K562 (cell line): ENCODE results near the gene ABCB6. TPM values are rescaled to one million over a fixed set of nuclear protein-coding genes. Genes with fewer than 3 reads are reported as not detected.

Experiments
- ATF2 ChIP-seq: sonication (generic); formaldehyde crosslinking; IDR thresholded peaks from 2 replicates; pipeline ENCODE4 v1.8.1; 2022; ENCODE audit warnings: missing genetic modification reagents
- DPF2 ChIP-seq: fragments of 450-650 bp; IDR thresholded peaks from 2 replicates; pipeline ENCODE4 v1.6.1; 2016
- E2F3 ChIP-seq: fragments of 250-450 bp; sonication (Bioruptor Pico); IDR thresholded peaks from 2 replicates; pipeline ENCODE4 v1.4.0; 2020; ENCODE audit warnings: mild to moderate bottlenecking
- EGR1 ChIP-seq: fragments of 450-650 bp; conservative IDR thresholded peaks from 2 replicates; pipeline ENCODE4 v1.6.1; 2017; ENCODE audit warnings: mild to moderate bottlenecking
- HMG20B ChIP-seq: fragments of 250-450 bp; sonication (Bioruptor Pico); IDR thresholded peaks from 2 replicates; pipeline ENCODE4 v1.5.0; 2021; ENCODE audit warnings: mild to moderate bottlenecking
- HMGN3 ChIP-seq: IDR thresholded peaks from 2 replicates; pipeline ENCODE4 v1.6.1; 2011; ENCODE audit warnings: borderline replicate concordance, low read depth, mild to moderate bottlenecking, mixed read lengths, low read length; ENCODE audit not compliant: insufficient read length; ENCODE audit errors: extremely low read depth
- JUND ChIP-seq, 2 experiments: IDR thresholded peaks; 2 replicates in 1 of 2; 3 replicates in 1 of 2; pipeline ENCODE4 v1.6.1; 2011; ENCODE audit warnings: borderline replicate concordance in 2 of 2, low read depth in 2 of 2, low read length in 2 of 2, improper control_type of control experiment in 1 of 2, missing biosample characterization in 1 of 2, missing genetic modification characterization in 1 of 2, missing genetic modification reagents in 1 of 2
- KHSRP ChIP-seq: fragments of 450-650 bp; IDR thresholded peaks from 2 replicates; pipeline ENCODE4 v1.6.1; 2017
- MBD2 ChIP-seq: sonication (generic); IDR thresholded peaks from 2 replicates; pipeline ENCODE4 v1.6.1; 2016; ENCODE audit warnings: low read depth, borderline replicate concordance
- NCOA1 ChIP-seq: fragments of 450-650 bp; IDR thresholded peaks from 2 replicates; pipeline ENCODE4 v1.6.1; 2016; ENCODE audit warnings: low read depth
- NFYB ChIP-seq: IDR thresholded peaks from 2 replicates; pipeline ENCODE4 v1.6.1; 2011; ENCODE audit warnings: mild to moderate bottlenecking, moderate library complexity; ENCODE audit not compliant: insufficient read length; ENCODE audit errors: extremely low read depth
- PHB2 ChIP-seq: fragments of 450-650 bp; IDR thresholded peaks from 2 replicates; pipeline ENCODE4 v1.6.1; 2017; ENCODE audit warnings: low read depth
- PHF21A ChIP-seq: fragments of 450-650 bp; IDR thresholded peaks from 2 replicates; pipeline ENCODE4 v1.6.1; 2017; ENCODE audit warnings: low read depth, borderline replicate concordance
- PHF8 ChIP-seq: fragments of 200-600 bp; sonication (generic); IDR thresholded peaks from 2 replicates; pipeline ENCODE4 v1.6.1; 2012; ENCODE audit warnings: mixed run types, mild to moderate bottlenecking, inconsistent platforms, low read length, moderate library complexity, borderline replicate concordance
- PML ChIP-seq: IDR thresholded peaks from 2 replicates; pipeline ENCODE4 v1.6.1; 2012; ENCODE audit warnings: low read length, inconsistent platforms
- POU5F1 ChIP-seq: fragments of 150-350 bp; IDR thresholded peaks from 2 replicates; pipeline ENCODE4 v1.6.1; 2014; ENCODE audit warnings: borderline replicate concordance, low read length, low read depth, mild to moderate bottlenecking; ENCODE audit not compliant: partially characterized antibody
- RBBP5 ChIP-seq: fragments of 200-600 bp; sonication (generic); IDR thresholded peaks from 2 replicates; pipeline ENCODE4 v1.6.1; 2012; ENCODE audit warnings: borderline replicate concordance, mild to moderate bottlenecking, low read length, control low read depth, inconsistent platforms; ENCODE audit not compliant: insufficient read depth, poor library complexity, severe bottlenecking
- RNF2 ChIP-seq: sonication (generic); IDR thresholded peaks from 2 replicates; pipeline ENCODE4 v1.6.1; 2016
- SIN3A ChIP-seq, 2 experiments: fragments of 150-350 bp in 1 of 2; IDR thresholded peaks; 2 replicates each; pipeline ENCODE4 v1.6.1; 2011 to 2016; ENCODE audit warnings: borderline replicate concordance in 2 of 2, low read depth in 2 of 2, low read length in 2 of 2, mild to moderate bottlenecking in 2 of 2, moderate library complexity in 2 of 2; ENCODE audit not compliant: control insufficient read depth in 1 of 2
- SP1 ChIP-seq: sonication (generic); formaldehyde crosslinking; IDR thresholded peaks from 2 replicates; pipeline ENCODE4 v1.8.1; 2022; ENCODE audit warnings: mild to moderate bottlenecking, missing genetic modification reagents
- STAT5A ChIP-seq: IDR thresholded peaks from 2 replicates; pipeline ENCODE4 v1.6.1; 2012; ENCODE audit warnings: low read length, inconsistent platforms, borderline replicate concordance
- WHSC1 ChIP-seq: IDR thresholded peaks from one replicate; pipeline ENCODE4 v1.6.1; 2012; ENCODE audit warnings: low read length, control low read depth, inconsistent platforms
- ZNF12 ChIP-seq: sonication (generic); formaldehyde crosslinking; IDR thresholded peaks from 2 replicates; pipeline ENCODE4 v1.4.0; 2020; ENCODE audit warnings: mild to moderate bottlenecking, missing genetic modification reagents
- ZNF121 ChIP-seq: sonication (generic); formaldehyde crosslinking; conservative IDR thresholded peaks from 2 replicates; pipeline ENCODE4 v1.8.0; 2022; ENCODE audit warnings: missing genetic modification reagents
- ZNF57 ChIP-seq: fragments of 450-650 bp; formaldehyde crosslinking; IDR thresholded peaks from 2 replicates; pipeline ENCODE4 v1.4.0; 2020; ENCODE audit warnings: mild to moderate bottlenecking, moderate library complexity
- ZNF589 ChIP-seq: fragments of 200-800 bp; sonication (Bioruptor generic); IDR thresholded peaks from 2 replicates; pipeline ENCODE4 v1.6.1; 2016; ENCODE audit warnings: low read depth, missing genetic modification characterization, missing compliant biosample characterization
- ZNF695 ChIP-seq: fragments of 450-650 bp; formaldehyde crosslinking; IDR thresholded peaks from 2 replicates; pipeline ENCODE4 v1.4.0; 2020; ENCODE audit warnings: mild to moderate bottlenecking, moderate library complexity
- polyA plus RNA-seq, 8 experiments: library from polyadenylated mRNA; depleted of rRNA in 4 of 8; stranded (reverse) in 5 of 8; unstranded in 3 of 8; fragments of >200 nt; fragmentation: Nextera tagmentation in 2 of 8; fragmentation: Illumina TruSeq in 1 of 8; extraction: Ambion mirVana in 2 of 8; extraction: Trizol in 1 of 8; gene quantifications; 2 replicates each; pipeline versions ENCODE4 v1.2.1 to v1.2.3, GENCODE V29; 2011 to 2014; ENCODE audit warnings: inconsistent platforms in 1 of 8, missing spikeins in 1 of 8
- total RNA-seq, 7 experiments: library from RNA; depleted of rRNA in 6 of 7; stranded (reverse); fragments of >200 nt in 6 of 7; fragmentation: Illumina TruSeq in 2 of 7; extraction: Trizol in 2 of 7; gene quantifications; 2 replicates each; pipeline versions ENCODE4 v1.2.1 to v1.2.3, GENCODE V29; 2011 to 2021; ENCODE audit warnings: low replicate concordance in 1 of 7

The ABCB6 gene
- total and polyA plus RNA-seq, 9 of the 15 experiments (the other 6 are each of a cell fraction or from before 2014, with no cell fraction given), result 3.7 to 29.8 (median 16.8) TPM

GRCh38 chr2:219229305-219230058 lies 10.7 kb upstream of the ABCB6 start, which contains the start of the genes ANKZF1 and ATG9A (continued):
- TF ChIP-seq EGR1, result peak; percentile 90
- no peak for TF ChIP-seq NCOA1
- no peak for TF ChIP-seq ZNF57 (CRISPR knock-in tag)
- peak; percentile 59 for TF ChIP-seq RBBP5
- TF ChIP-seq E2F3 (CRISPR knock-in tag), result 0 out of 2 replicates have a peak, but pooled peaks have one; percentile 53
- no peak for TF ChIP-seq PHB2
- TF ChIP-seq KHSRP, result no peak
- TF ChIP-seq ZNF12 (CRISPR knock-in tag), result no peak
- TF ChIP-seq JUND (IDR thresholded peaks at IDR 0.05; ENCODE audit: borderline replicate concordance, low read depth, low read length), result peak; percentile 46; the same call in 1 of the 2 replicates
- TF ChIP-seq JUND (tag; IDR thresholded peaks at IDR 0.05; ENCODE audit: borderline replicate concordance, low read depth, low read length), result peak; percentile 17; the same call in 1 of the 3 replicates
- TF ChIP-seq DPF2, result 0 out of 2 replicates have a peak, but pooled peaks have one; percentile 23
- TF ChIP-seq HMG20B (CRISPR knock-in tag), result no peak
- no peak for TF ChIP-seq ATF2 (CRISPR knock-in tag)
- peak; percentile 73; the same call in 1 of the 2 replicates for TF ChIP-seq PHF8
- TF ChIP-seq PML, result peak; percentile 61; the same call in 1 of the 2 replicates
- no peak for TF ChIP-seq STAT5A
- TF ChIP-seq ZNF589 (CRISPR knock-in tag), result peak; percentile 62
- TF ChIP-seq SIN3A (IDR thresholded peaks at IDR 0.05; ENCODE audit: borderline replicate concordance in 2 of 2, control insufficient read depth in 1 of 2, low read depth in 2 of 2, low read length in 2 of 2), result peak; percentile 42 to 45; a peak in 2 of 4 replicates
- no peak for TF ChIP-seq ZNF695 (CRISPR knock-in tag)
- 0 out of 2 replicates have a peak, but pooled peaks have one; percentile 38 for TF ChIP-seq PHF21A
- no peak for TF ChIP-seq ZNF121 (CRISPR knock-in tag)
- peak; percentile 96 for TF ChIP-seq MBD2
- no peak for TF ChIP-seq HMGN3
- TF ChIP-seq POU5F1, result peak; percentile 74
- no peak for TF ChIP-seq WHSC1
- TF ChIP-seq SP1 (CRISPR knock-in tag), result peak; percentile 93
- peak; percentile 96 for TF ChIP-seq NFYB
- TF ChIP-seq RNF2, result no peak
